ENCODE measurements around the gene CDC14A. TPM values are rescaled to one million over a fixed set of nuclear protein-coding genes. Genes with fewer than 3 reads are reported as not detected.
A peak's percentile ranks its signal among the peaks of the same experiment; 100 is the strongest.

CDC14A gene
- total and polyA plus RNA-seq, 4 donors, result 6.1 to 18.9 (median 10.1) TPM

DNA sequence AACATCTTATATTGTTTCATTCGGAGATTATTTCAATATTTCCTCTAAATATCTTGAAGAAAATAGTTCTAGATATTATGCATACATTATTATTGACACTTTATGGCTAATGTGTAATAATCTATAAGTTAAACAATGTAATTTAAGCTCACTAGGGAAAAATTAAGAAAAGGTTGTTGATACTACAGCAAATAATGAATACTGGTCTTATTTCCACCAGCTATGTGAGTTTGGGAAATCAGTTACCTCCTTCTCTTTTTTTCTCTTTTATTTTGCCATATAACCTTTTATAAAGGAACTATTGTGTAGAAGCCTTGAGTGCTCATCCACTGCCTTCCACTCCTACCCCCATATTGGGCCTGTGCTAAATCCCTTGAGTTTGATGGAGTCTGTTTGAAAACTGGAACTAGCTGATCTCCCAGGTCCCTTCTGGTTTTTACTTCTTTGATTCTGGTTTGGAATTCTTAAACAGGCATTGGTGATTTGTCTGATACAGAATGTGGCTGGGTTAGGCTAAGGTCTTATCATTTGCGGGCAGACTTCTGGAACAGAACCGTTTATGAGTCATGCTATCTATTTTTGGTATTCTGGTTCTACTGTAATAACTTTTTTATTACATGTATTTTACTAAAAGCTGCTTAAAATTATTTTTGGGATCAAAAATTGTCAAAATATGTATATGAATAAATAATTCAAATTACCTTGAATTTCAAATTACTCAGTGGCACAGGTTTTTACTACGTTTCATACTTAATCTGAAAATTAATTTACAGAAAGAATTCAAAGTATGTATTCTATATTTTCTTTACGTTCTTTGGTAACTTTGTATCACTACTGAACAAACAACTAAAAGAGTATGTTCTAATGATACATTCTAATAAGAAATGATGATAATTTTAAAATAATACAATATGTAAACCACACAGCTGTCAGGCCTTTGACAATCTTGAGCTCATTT is 5.0 kb upstream of the CDC14A start:
- no CpG with 5 or more reads among the region's 5 CpGs for WGBS (ENCODE audit: insufficient coverage)
- Histone ChIP-seq H3K4me3 (ENCODE audit: low read depth, low read length) (no peak overlapping the region), H3K36me3 (ENCODE audit: control insufficient read depth, insufficient read depth, low read length) (no peaks in the 10 kb centered on the region), H3K4me1 (ENCODE audit: control insufficient read depth, insufficient read depth, low read length) (peaks cover 9% of the 10 kb centered on the region), H3K9me3 (ENCODE audit: control insufficient read depth, insufficient read depth, low read length) (no peaks in the 10 kb centered on the region), H3K27me3 (ENCODE audit: control insufficient read depth, insufficient read depth, low read length) (no peaks in the 10 kb centered on the region), H3K27ac (ENCODE audit: low read depth, low read length) (no peak overlapping the region)
- DNase-seq (ENCODE audit: low read depth in 4 of 6, low spot score in 6 of 6), result no peak

DNA sequence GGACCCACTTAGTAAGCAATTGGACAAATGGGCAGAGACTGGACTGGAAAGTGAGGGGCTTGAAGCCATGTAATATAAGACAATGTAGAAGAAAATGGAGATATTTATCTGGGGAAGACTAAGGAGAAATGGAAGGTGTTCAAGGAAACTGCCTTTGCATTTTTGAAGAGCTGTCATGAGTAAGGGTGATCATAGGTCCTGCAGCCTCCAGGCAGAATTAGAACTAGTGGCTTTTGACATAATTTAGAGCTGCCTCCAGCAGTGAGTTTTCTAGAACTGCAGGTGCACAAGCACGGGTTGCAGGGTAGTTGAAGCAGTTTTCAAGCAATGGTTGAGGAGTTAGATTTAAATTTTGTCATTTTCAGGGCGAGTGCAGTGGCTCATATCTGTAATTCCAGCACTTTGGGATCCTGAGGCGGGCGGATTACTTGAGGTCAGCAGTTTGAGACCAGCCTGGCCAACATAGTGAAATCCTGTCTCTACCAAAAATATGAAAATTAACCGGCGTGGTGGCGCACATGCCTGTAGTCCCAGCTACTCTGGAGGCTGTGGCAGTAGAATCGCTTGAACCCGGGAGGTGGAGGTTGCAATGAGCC is 3.7 kb upstream of the CDC14A start:
- no peak for DNase-seq (ENCODE audit: low read depth in 4 of 6, low spot score in 6 of 6)
- peaks cover 2% of the 10 kb centered on the region for H3K27me3 ChIP-seq (ENCODE audit: control insufficient read depth, insufficient read depth, low read length)
- H3K27ac ChIP-seq (ENCODE audit: low read depth, low read length), result no peak overlapping the region
- no peaks in the 10 kb centered on the region for H3K36me3 ChIP-seq (ENCODE audit: control insufficient read depth, insufficient read depth, low read length)
- H3K9me3 ChIP-seq (ENCODE audit: control insufficient read depth, insufficient read depth, low read length), result no peaks in the 10 kb centered on the region
- H3K4me3 ChIP-seq (ENCODE audit: low read depth, low read length), result no peak overlapping the region
- peaks cover 17% of the 10 kb centered on the region for H3K4me1 ChIP-seq (ENCODE audit: control insufficient read depth, insufficient read depth, low read length)
- 93% methylated on average over 7 of the region's 9 CpGs for WGBS (ENCODE audit: insufficient coverage)

DNA sequence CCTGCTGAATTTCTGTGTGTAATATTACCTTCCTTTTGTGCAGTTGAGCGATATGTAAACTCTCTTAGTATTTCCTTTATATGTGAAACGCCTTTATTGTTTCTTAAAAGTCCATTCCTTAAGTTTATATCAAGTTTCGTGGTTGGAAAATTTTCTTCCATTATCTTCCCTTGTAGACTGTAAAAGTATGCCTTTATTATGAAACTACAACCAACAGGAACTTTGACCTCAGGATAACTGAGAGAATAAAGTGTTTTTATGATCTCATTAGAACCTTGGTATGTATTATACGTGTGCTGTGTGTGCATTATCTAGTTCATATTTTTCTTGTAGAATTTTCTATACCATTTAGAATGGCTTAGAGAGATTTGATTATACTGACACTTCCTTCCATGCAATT is 3.1 kb upstream of the CDC14A start:
- no peak overlapping the region for H3K27ac ChIP-seq (ENCODE audit: low read depth, low read length)
- no peaks in the 10 kb centered on the region for H3K36me3 ChIP-seq (ENCODE audit: control insufficient read depth, insufficient read depth, low read length)
- H3K4me3 ChIP-seq (ENCODE audit: low read depth, low read length), result no peak overlapping the region
- H3K27me3 ChIP-seq (ENCODE audit: control insufficient read depth, insufficient read depth, low read length), result peaks cover 2% of the 10 kb centered on the region
- peaks cover 17% of the 10 kb centered on the region for H3K4me1 ChIP-seq (ENCODE audit: control insufficient read depth, insufficient read depth, low read length)
- WGBS (ENCODE audit: insufficient coverage), result no CpG with 5 or more reads among the region's 4 CpGs
- H3K9me3 ChIP-seq (ENCODE audit: control insufficient read depth, insufficient read depth, low read length), result no peaks in the 10 kb centered on the region
- no peak for DNase-seq (ENCODE audit: low read depth in 4 of 6, low spot score in 6 of 6)

DNA sequence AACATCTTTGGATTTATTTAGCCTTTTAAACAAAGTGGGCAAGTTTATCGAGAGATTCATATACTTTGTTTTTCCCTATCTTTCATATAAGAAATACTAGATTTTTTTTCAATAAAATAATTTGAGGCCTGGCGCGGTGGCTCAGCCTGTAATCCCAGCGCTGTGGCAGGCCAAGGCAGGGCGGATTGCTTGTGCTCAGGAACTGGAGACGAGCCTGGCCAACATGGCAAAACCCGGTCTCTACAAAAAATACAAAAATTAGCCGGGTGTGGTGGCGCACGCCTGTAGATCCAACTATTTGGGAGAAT is 1.6 kb upstream of the CDC14A start:
- H3K4me1 ChIP-seq (ENCODE audit: control insufficient read depth, insufficient read depth, low read length), result peaks cover 17% of the 10 kb centered on the region
- peaks cover 2% of the 10 kb centered on the region for H3K27me3 ChIP-seq (ENCODE audit: control insufficient read depth, insufficient read depth, low read length)
- peak overlapping the region; percentile 98 for H3K27ac ChIP-seq (ENCODE audit: low read depth, low read length)
- WGBS (ENCODE audit: insufficient coverage), result 69% methylated on average over 7 of the region's 10 CpGs
- DNase-seq (ENCODE audit: low read depth in 4 of 6, low spot score in 6 of 6), result no peak
- H3K9me3 ChIP-seq (ENCODE audit: control insufficient read depth, insufficient read depth, low read length), result no peaks in the 10 kb centered on the region
- no peaks in the 10 kb centered on the region for H3K36me3 ChIP-seq (ENCODE audit: control insufficient read depth, insufficient read depth, low read length)
- H3K4me3 ChIP-seq (ENCODE audit: low read depth, low read length), result peak overlapping the region; percentile 93

DNA sequence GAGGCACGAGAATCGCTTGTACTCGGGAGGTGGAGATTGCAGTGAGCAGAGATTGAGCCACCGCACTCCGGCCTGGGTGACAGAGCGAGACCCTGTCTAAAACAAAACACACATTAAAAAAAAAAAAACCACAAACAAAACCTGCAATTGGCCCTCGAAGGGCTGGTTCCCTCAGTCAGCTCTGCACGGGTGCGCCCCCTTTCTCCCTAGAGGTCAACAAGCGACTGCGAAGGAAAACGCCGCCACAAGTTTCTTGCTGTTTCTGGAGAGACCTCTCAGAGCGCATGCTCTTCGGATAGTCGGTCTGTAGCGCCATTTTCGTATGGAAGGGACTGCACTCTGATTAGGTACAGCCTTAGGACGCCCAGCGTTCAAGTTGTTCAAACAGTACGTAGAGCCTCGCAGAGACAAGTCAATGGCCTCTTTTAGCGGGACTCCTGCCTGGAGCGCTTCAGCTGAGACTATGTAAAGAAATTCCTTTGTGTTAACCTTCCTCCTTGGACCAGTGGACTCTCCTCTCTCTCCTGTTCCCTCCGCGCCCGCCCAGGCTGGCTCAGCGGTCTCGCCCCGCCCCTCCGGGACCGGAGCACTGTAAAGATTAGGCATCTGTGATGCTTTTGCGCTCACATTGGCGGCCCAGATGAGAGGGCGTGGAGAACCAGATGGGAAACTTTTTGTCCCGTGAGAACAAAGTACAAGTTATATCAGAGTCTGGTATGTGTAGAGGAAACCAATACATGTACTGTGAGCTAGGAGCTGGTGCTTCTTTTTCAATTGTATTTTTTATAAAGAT is 1.0 kb upstream of the CDC14A start:
- H3K27ac ChIP-seq (ENCODE audit: low read depth, low read length), result peak overlapping the region; percentile 98
- peaks cover 2% of the 10 kb centered on the region for H3K27me3 ChIP-seq (ENCODE audit: control insufficient read depth, insufficient read depth, low read length)
- peak; percentile 69 to 96 (median 80) for DNase-seq (ENCODE audit: low read depth in 4 of 6, low spot score in 6 of 6)
- no peaks in the 10 kb centered on the region for H3K36me3 ChIP-seq (ENCODE audit: control insufficient read depth, insufficient read depth, low read length)
- 0% methylated on average over 24 of the region's 36 CpGs for WGBS (ENCODE audit: insufficient coverage)
- H3K4me3 ChIP-seq (ENCODE audit: low read depth, low read length), result peak overlapping the region; percentile 93
- no peaks in the 10 kb centered on the region for H3K9me3 ChIP-seq (ENCODE audit: control insufficient read depth, insufficient read depth, low read length)
- peaks cover 17% of the 10 kb centered on the region for H3K4me1 ChIP-seq (ENCODE audit: control insufficient read depth, insufficient read depth, low read length)

DNA sequence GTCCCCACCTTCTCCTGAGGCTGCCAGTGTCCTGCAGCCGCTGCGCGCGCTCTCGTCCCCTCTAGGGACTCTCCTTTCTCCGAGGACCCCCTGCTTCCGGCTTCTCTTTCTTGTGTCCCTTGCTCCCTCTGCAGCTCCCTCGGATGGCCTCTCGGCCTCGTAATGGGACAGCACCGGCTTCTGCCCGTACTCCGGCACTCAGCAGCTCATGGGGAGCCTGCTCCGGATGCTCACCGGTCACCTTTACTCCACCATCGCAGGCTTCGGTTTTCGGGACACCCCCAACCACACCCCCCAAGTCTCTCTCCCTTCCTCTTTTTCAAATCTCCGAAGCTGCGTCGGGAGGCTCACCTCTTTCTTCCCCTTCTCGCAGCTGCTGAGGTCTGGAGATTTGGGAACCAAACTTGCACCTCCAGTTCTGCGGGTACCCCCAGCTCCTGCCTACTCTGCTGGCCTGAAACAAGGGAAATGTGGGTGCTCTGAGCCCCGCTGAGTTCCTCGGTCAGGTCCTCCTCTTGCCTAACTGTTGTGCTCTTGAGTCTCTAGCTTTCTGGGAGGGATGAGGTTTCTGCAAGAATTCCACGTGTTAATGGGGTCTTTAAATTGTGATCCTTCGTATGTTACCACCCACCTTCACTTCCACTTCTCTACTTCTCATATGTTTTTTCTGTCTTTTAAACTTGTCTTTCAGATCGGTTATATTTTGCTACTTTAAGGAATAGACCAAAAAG is 930 bp downstream of the CDC14A start:
- DNase-seq (ENCODE audit: low read depth in 4 of 6, low spot score in 6 of 6), result peak in 1 of 6 donors; percentile 70
- H3K27me3 ChIP-seq (ENCODE audit: control insufficient read depth, insufficient read depth, low read length), result peaks cover 2% of the 10 kb centered on the region
- peaks cover 17% of the 10 kb centered on the region for H3K4me1 ChIP-seq (ENCODE audit: control insufficient read depth, insufficient read depth, low read length)

DNA sequence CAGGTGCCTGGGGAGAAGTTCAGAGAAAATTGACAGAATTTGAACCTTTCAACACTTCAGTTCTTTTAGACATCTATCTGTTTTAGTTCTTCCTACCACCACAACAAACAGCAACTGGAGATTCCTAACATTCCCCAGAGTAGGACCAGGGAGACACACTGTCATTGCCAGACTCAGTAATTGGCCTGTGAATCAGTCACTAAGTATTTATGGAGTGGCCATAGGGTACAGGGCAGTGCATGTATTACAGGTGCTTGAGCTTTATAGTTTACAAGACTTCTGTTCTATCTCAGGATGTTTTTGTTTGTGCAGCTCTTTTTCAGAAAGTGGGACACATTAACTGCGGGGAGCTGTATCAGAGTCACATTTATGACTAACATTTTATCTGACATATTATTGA is 1.7 kb downstream of the CDC14A start:
- no peak overlapping the region for H3K27ac ChIP-seq (ENCODE audit: low read depth, low read length)
- H3K9me3 ChIP-seq (ENCODE audit: control insufficient read depth, insufficient read depth, low read length), result no peaks in the 10 kb centered on the region
- H3K4me1 ChIP-seq (ENCODE audit: control insufficient read depth, insufficient read depth, low read length), result peaks cover 17% of the 10 kb centered on the region
- no peaks in the 10 kb centered on the region for H3K36me3 ChIP-seq (ENCODE audit: control insufficient read depth, insufficient read depth, low read length)
- H3K4me3 ChIP-seq (ENCODE audit: low read depth, low read length), result peak overlapping the region; percentile 93
- WGBS (ENCODE audit: insufficient coverage), result no CpG with 5 or more reads among the region's 1 CpG
- peaks cover 2% of the 10 kb centered on the region for H3K27me3 ChIP-seq (ENCODE audit: control insufficient read depth, insufficient read depth, low read length)
- peak in 2 of 6 donors; percentile 24 to 25 for DNase-seq (ENCODE audit: low read depth in 4 of 6, low spot score in 6 of 6)

More for the DNA sequence above, 930 bp downstream of the CDC14A start:
- WGBS (ENCODE audit: insufficient coverage), result under 1% methylated on average over 25 of the region's 28 CpGs
- peak overlapping the region; percentile 93 for H3K4me3 ChIP-seq (ENCODE audit: low read depth, low read length)
- no peaks in the 10 kb centered on the region for H3K9me3 ChIP-seq (ENCODE audit: control insufficient read depth, insufficient read depth, low read length)
- H3K27ac ChIP-seq (ENCODE audit: low read depth, low read length), result peak overlapping the region; percentile 98
- no peaks in the 10 kb centered on the region for H3K36me3 ChIP-seq (ENCODE audit: control insufficient read depth, insufficient read depth, low read length)

DNA sequence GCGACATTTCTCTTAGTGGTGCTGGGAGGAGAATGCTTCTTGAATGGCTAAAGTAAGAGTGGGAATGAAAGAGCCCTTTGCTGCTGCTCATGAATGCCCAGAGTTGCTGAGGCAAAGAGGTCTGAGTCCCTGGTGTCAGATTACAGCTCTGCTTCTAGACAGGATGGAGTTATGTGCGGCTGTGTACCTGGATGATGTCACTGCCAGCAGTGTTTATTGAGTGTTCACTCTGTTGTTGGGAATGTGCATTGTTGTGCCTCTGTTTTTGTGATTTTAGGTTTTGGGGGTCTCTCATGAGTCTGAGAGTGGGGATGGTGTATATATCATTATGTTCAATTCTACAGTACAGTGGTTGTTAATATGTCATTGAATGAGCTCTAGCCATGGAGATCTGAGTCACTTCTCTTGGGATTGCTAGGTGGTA is 2.7 kb downstream of the CDC14A start:
- H3K36me3 ChIP-seq (ENCODE audit: control insufficient read depth, insufficient read depth, low read length), result no peaks in the 10 kb centered on the region
- peak overlapping the region; percentile 18 for H3K27ac ChIP-seq (ENCODE audit: low read depth, low read length)
- no peaks in the 10 kb centered on the region for H3K9me3 ChIP-seq (ENCODE audit: control insufficient read depth, insufficient read depth, low read length)
- peak in 3 of 6 donors; percentile 23 to 67 (median 61) for DNase-seq (ENCODE audit: low read depth in 4 of 6, low spot score in 6 of 6)
- H3K27me3 ChIP-seq (ENCODE audit: control insufficient read depth, insufficient read depth, low read length), result peaks cover 2% of the 10 kb centered on the region
- peaks cover 19% of the 10 kb centered on the region for H3K4me1 ChIP-seq (ENCODE audit: control insufficient read depth, insufficient read depth, low read length)
- H3K4me3 ChIP-seq (ENCODE audit: low read depth, low read length), result peak overlapping the region; percentile 0
- WGBS (ENCODE audit: insufficient coverage), result 37% methylated on average over 2 of the region's 2 CpGs

DNA sequence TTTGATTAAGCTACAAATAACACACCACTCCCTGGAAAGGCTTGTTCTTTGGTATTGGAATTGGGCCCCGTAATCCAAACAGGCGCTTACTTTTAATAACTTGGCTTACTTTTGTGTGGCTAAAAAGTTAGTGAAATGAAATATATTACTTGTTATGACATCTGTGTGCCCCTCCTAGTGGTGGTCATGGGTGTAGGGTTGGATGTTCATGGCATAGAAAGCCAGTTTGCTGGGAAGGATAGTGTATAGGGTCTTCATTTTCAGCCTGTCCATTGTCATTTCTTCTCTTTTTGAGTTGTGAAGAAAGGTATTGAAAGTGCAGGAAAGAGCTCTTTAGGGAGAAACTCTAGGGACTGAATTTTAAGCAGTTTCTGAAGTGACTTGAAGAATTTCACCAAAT is 5.9 kb downstream of the CDC14A start:
- H3K9me3 ChIP-seq (ENCODE audit: control insufficient read depth, insufficient read depth, low read length), result no peaks in the 10 kb centered on the region
- no peak overlapping the region for H3K4me3 ChIP-seq (ENCODE audit: low read depth, low read length)
- H3K36me3 ChIP-seq (ENCODE audit: control insufficient read depth, insufficient read depth, low read length), result no peaks in the 10 kb centered on the region
- no peaks in the 10 kb centered on the region for H3K27me3 ChIP-seq (ENCODE audit: control insufficient read depth, insufficient read depth, low read length)
- WGBS (ENCODE audit: insufficient coverage), result no CpG with 5 or more reads among the region's 2 CpGs
- DNase-seq (ENCODE audit: low read depth in 4 of 6, low spot score in 6 of 6), result no peak
- peak overlapping the region; percentile 1 for H3K27ac ChIP-seq (ENCODE audit: low read depth, low read length)
- H3K4me1 ChIP-seq (ENCODE audit: control insufficient read depth, insufficient read depth, low read length), result peaks cover 13% of the 10 kb centered on the region

Measured in spinal cord (tissue), 10 donors.